ENCODE data around the gene TMEM181.
"Not testable (repeated sequence)": the region's sequence is repeated elsewhere in the genome, so short reads cannot be mapped to it uniquely, and the experiment has no call there.

The TMEM181 gene

GRCh38 chr6:158603261-158604047, 43.6 kb downstream of the TMEM181 start:
- no peak for DNase-seq

GRCh38 chr6:158604048-158604406, 44.1 kb downstream of the TMEM181 start:
- DNase-seq = no peak

GRCh38 chr6:158605266-158605878, 45.5 kb downstream of the TMEM181 start:
- DNase-seq = peak; percentile 46

- DNase-seq = not testable (repeated sequence)
Measured at GRCh38 chr6:158606011-158606410, 46.1 kb downstream of the TMEM181 start.

- no peak for DNase-seq
Measured at GRCh38 chr6:158606935-158607334, 47.0 kb downstream of the TMEM181 start.

GRCh38 chr6:158607411-158608170, 47.7 kb downstream of the TMEM181 start:
- DNase-seq = no peak

- no peak for DNase-seq
Measured at GRCh38 chr6:158608221-158608620, 48.3 kb downstream of the TMEM181 start.

- DNase-seq = no peak
Measured at GRCh38 chr6:158609455-158610155, 49.7 kb downstream of the TMEM181 start.

- no peak for DNase-seq
Measured at GRCh38 chr6:158610319-158610968, 50.6 kb downstream of the TMEM181 start.

GRCh38 chr6:158611039-158611438, 51.1 kb downstream of the TMEM181 start:
- DNase-seq = no peak

GRCh38 chr6:158611541-158612370, 51.9 kb downstream of the TMEM181 start:
- DNase-seq = no peak

- DNase-seq = not testable (repeated sequence)
Measured at GRCh38 chr6:158614606-158615005, 54.7 kb downstream of the TMEM181 start.

GRCh38 chr6:158618289-158618688, 58.4 kb downstream of the TMEM181 start:
- DNase-seq = not testable (repeated sequence)

GRCh38 chr6:158619922-158620801, 60.3 kb downstream of the TMEM181 start:
- no peak for DNase-seq

GRCh38 chr6:158620963-158621693, 61.2 kb downstream of the TMEM181 start:
- no peak for DNase-seq

- DNase-seq = no peak
Measured at GRCh38 chr6:158621694-158622544, 62.0 kb downstream of the TMEM181 start.

GRCh38 chr6:158622545-158623190, 62.8 kb downstream of the TMEM181 start:
- DNase-seq = no peak
